K562 (cell line): ENCODE results near the gene POLR1B. TPM values are rescaled to one million over a fixed set of nuclear protein-coding genes. Genes with fewer than 3 reads are reported as not detected.

Experiments
- HOMEZ ChIP-seq: fragments of 250-450 bp; sonication (Bioruptor Pico); IDR thresholded peaks from 2 replicates; pipeline ENCODE4 v1.4.0; 2020; ENCODE audit warnings: mild to moderate bottlenecking, moderate library complexity
- THAP12 ChIP-seq: fragments of 250-450 bp; sonication (Bioruptor Pico); IDR thresholded peaks from 2 replicates; pipeline ENCODE4 v1.9.0; 2021; ENCODE audit warnings: mild to moderate bottlenecking, inconsistent platforms
- XRCC5 ChIP-seq: fragments of 200-400 bp; formaldehyde crosslinking; IDR thresholded peaks from 2 replicates; pipeline ENCODE4 v1.6.1; 2017; ENCODE audit warnings: low read depth, mild to moderate bottlenecking, low read length
- ZFP91 ChIP-seq: sonication (generic); formaldehyde crosslinking; IDR thresholded peaks from 2 replicates; pipeline ENCODE4 v1.8.0; 2022; ENCODE audit warnings: mild to moderate bottlenecking, missing genetic modification reagents
- polyA plus RNA-seq, 8 experiments: library from polyadenylated mRNA; depleted of rRNA in 4 of 8; stranded (reverse) in 5 of 8; unstranded in 3 of 8; fragments of >200 nt; fragmentation: Nextera tagmentation in 2 of 8; fragmentation: Illumina TruSeq in 1 of 8; extraction: Ambion mirVana in 2 of 8; extraction: Trizol in 1 of 8; gene quantifications; 2 replicates each; pipeline versions ENCODE4 v1.2.1 to v1.2.3, GENCODE V29; 2011 to 2014; ENCODE audit warnings: inconsistent platforms in 1 of 8, missing spikeins in 1 of 8
- total RNA-seq, 7 experiments: library from RNA; depleted of rRNA in 6 of 7; stranded (reverse); fragments of >200 nt in 6 of 7; fragmentation: Illumina TruSeq in 2 of 7; extraction: Trizol in 2 of 7; gene quantifications; 2 replicates each; pipeline versions ENCODE4 v1.2.1 to v1.2.3, GENCODE V29; 2011 to 2021; ENCODE audit warnings: low replicate concordance in 1 of 7

The POLR1B gene
- total and polyA plus RNA-seq, 9 of the 15 experiments (the other 6 are each of a cell fraction or from before 2014, with no cell fraction given), result 19.8 to 55.1 (median 40.2) TPM

- TF ChIP-seq HOMEZ (CRISPR knock-in tag) (no peak), THAP12 (CRISPR knock-in tag) (no peak), ZFP91 (CRISPR knock-in tag) (no peak), XRCC5 (no peak)
Observed at GRCh38 chr2:112520234-112520783, 22.0 kb upstream of the POLR1B start (continued).
